Astrocyte of the cerebellum (primary cell): ENCODE data around the gene LMO3.

ENCODE experiments used
- DNase-seq: peaks from one replicate; pipeline ENCODE4 v3.0.0-alpha.2; 2011; ENCODE audit warnings: low read depth
- H3K4me3 ChIP-seq: 2 replicates; pipeline ENCODE4 v1.5.1; 2011; ENCODE audit warnings: mild to moderate bottlenecking, low read depth, low read length, moderate library complexity
- CTCF ChIP-seq: IDR thresholded peaks from 2 replicates; pipeline ENCODE4 v1.5.1; 2012; ENCODE audit warnings: low read length, low read depth, moderate library complexity, mild to moderate bottlenecking; ENCODE audit errors: missing control alignments
- in situ Hi-C: cut with HindIII; loops from 2 replicates; pipeline ENCODE4 v1.10.0; 2017; ENCODE audit warnings: low sequenced_read_pairs

LMO3 gene

GRCh38 chr12:16563504-16563903 is 42.5 kb downstream of the LMO3 start:
- DNase-seq: no peak
- no peak overlapping the region for H3K4me3 ChIP-seq
- TF ChIP-seq CTCF: no peak
- in situ Hi-C loops: no loop called here

GRCh38 chr12:16562921-16563320 is 43.0 kb downstream of the LMO3 start:
- no peak overlapping the region for H3K4me3 ChIP-seq
- in situ Hi-C loops: no loop called here
- DNase-seq: no peak
- no peak for TF ChIP-seq CTCF

- in situ Hi-C loops: no loop called here
- DNase-seq: no peak
- TF ChIP-seq CTCF: no peak
- H3K4me3 ChIP-seq: no peak overlapping the region
Measured at GRCh38 chr12:16562435-16562834, 43.5 kb downstream of the LMO3 start.

- DNase-seq: no peak
- no peak for TF ChIP-seq CTCF
- no peak overlapping the region for H3K4me3 ChIP-seq
- in situ Hi-C loops: no loop called here
Measured at GRCh38 chr12:16560273-16560672, 45.7 kb downstream of the LMO3 start.

- H3K4me3 ChIP-seq: no peak overlapping the region
- in situ Hi-C loops: no loop called here
- no peak for DNase-seq
- no peak for TF ChIP-seq CTCF
Measured at GRCh38 chr12:16555630-16556029, 50.3 kb downstream of the LMO3 start.

- H3K4me3 ChIP-seq: no peak overlapping the region
- TF ChIP-seq CTCF: no peak
- in situ Hi-C loops: no loop called here
- no peak for DNase-seq
Measured at GRCh38 chr12:16553457-16553856, 52.5 kb downstream of the LMO3 start.

GRCh38 chr12:16552301-16552700 is 53.7 kb downstream of the LMO3 start:
- no peak for DNase-seq
- no peak overlapping the region for H3K4me3 ChIP-seq
- in situ Hi-C loops: no loop called here
- no peak for TF ChIP-seq CTCF
